Measurements from ENCODE around the gene DPP10.

Gene DPP10

DNA sequence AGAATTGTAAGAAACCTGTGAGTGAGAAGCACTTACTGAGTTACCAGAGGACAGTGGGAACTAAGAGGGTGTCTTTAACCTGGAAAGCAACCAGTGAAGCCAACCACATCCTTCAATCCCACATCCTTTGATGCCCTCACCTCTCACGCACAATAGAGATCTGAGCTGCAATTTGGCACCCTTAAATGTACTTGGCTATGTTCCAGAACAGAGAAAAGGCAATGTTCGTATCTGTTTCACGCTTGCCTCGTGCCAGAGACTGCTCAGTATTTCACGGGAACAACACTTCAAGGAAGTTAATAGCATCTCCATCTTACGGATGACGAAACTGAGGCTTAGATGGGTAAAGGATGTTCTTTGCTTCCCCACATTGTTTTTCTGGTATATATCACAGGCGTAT is 167.4 kb downstream of the DPP10 start:
- no peak for DNase-seq (ENCODE audit: low read depth)
- no peak overlapping the region for H3K4me3 ChIP-seq (ENCODE audit: control insufficient read depth, low read depth, low read length)
- TF ChIP-seq CTCF (conservative IDR thresholded peaks at IDR 0.05; ENCODE audit: control insufficient read depth, insufficient read depth, low read depth, low read length), result no peak

DNA sequence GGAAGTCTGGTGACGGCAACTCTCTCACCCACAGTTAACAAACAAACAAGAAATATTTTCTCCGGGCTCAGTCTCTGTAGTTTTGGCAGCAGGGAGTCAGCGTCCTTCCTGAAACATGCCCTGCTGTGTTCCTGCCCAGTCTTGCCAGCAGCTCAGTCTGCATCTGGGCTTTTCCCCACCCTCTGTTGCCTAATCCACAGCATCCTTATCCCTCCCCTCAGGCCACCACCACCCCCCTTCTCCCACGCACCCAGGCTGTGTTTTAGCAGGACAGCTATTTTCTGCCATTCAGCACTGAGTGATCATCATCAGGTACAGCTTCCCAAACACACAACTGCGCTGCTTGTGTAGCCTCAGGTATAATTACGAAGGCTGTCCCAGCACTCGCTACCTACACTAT is 168.2 kb downstream of the DPP10 start:
- TF ChIP-seq CTCF (conservative IDR thresholded peaks at IDR 0.05; ENCODE audit: control insufficient read depth, insufficient read depth, low read depth, low read length), result no peak
- no peak for DNase-seq (ENCODE audit: low read depth)
- H3K4me3 ChIP-seq (ENCODE audit: control insufficient read depth, low read depth, low read length), result no peak overlapping the region

DNA sequence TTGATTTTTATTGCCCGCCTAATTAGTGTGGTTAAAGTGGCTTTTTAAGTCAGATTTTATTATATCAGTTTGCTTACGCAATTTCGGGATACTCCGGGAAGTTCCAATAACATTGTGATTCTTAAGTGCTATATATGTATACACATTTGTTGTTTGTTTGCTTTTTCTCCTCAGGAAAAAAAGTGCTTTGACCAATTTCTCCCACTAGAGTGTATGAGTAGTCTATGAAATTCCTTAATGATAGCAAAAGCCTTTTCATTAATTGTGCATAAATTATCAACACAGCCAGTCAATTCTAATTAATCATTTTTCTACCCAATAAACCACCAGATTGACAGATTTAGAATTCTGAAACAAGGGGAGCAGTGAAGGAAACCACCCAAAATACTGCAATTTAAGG is 172.2 kb downstream of the DPP10 start:
- no peak for DNase-seq (ENCODE audit: low read depth)
- no peak for TF ChIP-seq CTCF (conservative IDR thresholded peaks at IDR 0.05; ENCODE audit: control insufficient read depth, insufficient read depth, low read depth, low read length)
- H3K4me3 ChIP-seq (ENCODE audit: control insufficient read depth, low read depth, low read length), result no peak overlapping the region

- no peak for DNase-seq (ENCODE audit: low read depth)
- H3K4me3 ChIP-seq (ENCODE audit: control insufficient read depth, low read depth, low read length), result no peak overlapping the region
- TF ChIP-seq CTCF (conservative IDR thresholded peaks at IDR 0.05; ENCODE audit: control insufficient read depth, insufficient read depth, low read depth, low read length), result no peak
Measured at GRCh38 chr2:114628481-114628880, 186.0 kb downstream of the DPP10 start.

- no peak for DNase-seq (ENCODE audit: low read depth)
- H3K4me3 ChIP-seq (ENCODE audit: control insufficient read depth, low read depth, low read length), result no peak overlapping the region
- no peak for TF ChIP-seq CTCF (conservative IDR thresholded peaks at IDR 0.05; ENCODE audit: control insufficient read depth, insufficient read depth, low read depth, low read length)
Measured at GRCh38 chr2:114631146-114631545, 188.7 kb downstream of the DPP10 start.

- H3K4me3 ChIP-seq (ENCODE audit: control insufficient read depth, low read depth, low read length), result no peak overlapping the region
- TF ChIP-seq CTCF (conservative IDR thresholded peaks at IDR 0.05; ENCODE audit: control insufficient read depth, insufficient read depth, low read depth, low read length), result no peak
- no peak for DNase-seq (ENCODE audit: low read depth)
Measured at GRCh38 chr2:114642166-114642770, 199.8 kb downstream of the DPP10 start.

Data from fibroblast of mammary gland (primary cell).